Colonic mucosa (tissue), 4 donors: ENCODE measurements around the gene NRP2. TPM values are rescaled to one million over a fixed set of nuclear protein-coding genes. Genes with fewer than 3 reads are reported as not detected.

ENCODE experiments used
- DNase-seq: peaks from one replicate; pipeline ENCODE4 v3.0.0-alpha.2; 2020
- H3K27ac ChIP-seq: fragments of 200-600 bp; one replicate; pipeline ENCODE4 v1.8.0; 2021
- H3K27me3 ChIP-seq: fragments of 200-600 bp; one replicate; pipeline ENCODE4 v1.8.0; 2021
- H3K36me3 ChIP-seq: fragments of 200-600 bp; one replicate; pipeline ENCODE4 v1.8.0; 2021
- H3K4me1 ChIP-seq: fragments of 200-600 bp; one replicate; pipeline ENCODE4 v1.8.0; 2021; ENCODE audit warnings: mild to moderate bottlenecking
- H3K4me3 ChIP-seq: fragments of 200-600 bp; one replicate; pipeline ENCODE4 v1.8.0; 2021
- H3K9ac ChIP-seq, 2 donors: one replicate each; pipeline ENCODE4 v1.7.0; 2013; ENCODE audit warnings: control low read depth in 2 of 2, low read depth in 2 of 2, low read length in 2 of 2
- H3K9me3 ChIP-seq: fragments of 200-600 bp; one replicate; pipeline ENCODE4 v1.8.0; 2021
- CTCF ChIP-seq: fragments of 200-600 bp; IDR thresholded peaks from one replicate; pipeline ENCODE4 v1.8.0; 2022; ENCODE audit warnings: antibody characterized with exemption, mild to moderate bottlenecking
- intact Hi-C: fragments of 100-400 bp; cut with DNase I; formaldehyde crosslinking; loops from one replicate; pipeline ENCODE4 v1.14.1; 2022
- total RNA-seq, 2 donors: library from RNA; stranded (reverse); fragmentation: NEBNext Ultra II Directional in 1 of 2; extraction: Animal tissue kit (Norgen Biotek cat#: 25700) in 1 of 2; gene quantifications; one replicate each; pipeline ENCODE4 v1.2.1, GENCODE V29; 2021
- donor health status: healthy.
- donor health status: DM: no; HTN: no; CAD: no.
- donor health status: DM: no; HTN: no; CAD: no.

Gene NRP2
- total RNA-seq, 2 donors from 2014 or later = 5.4 to 25.2 TPM

- Histone ChIP-seq H3K9ac (no peak overlapping the region), H3K36me3 (no peaks in the 10 kb centered on the region), H3K4me1 (no peaks in the 10 kb centered on the region), H3K27me3 (no peaks in the 10 kb centered on the region), H3K4me3 (no peak overlapping the region), H3K9me3 (no peaks in the 10 kb centered on the region), H3K27ac (no peak overlapping the region)
- intact Hi-C loops = no loop called here
- TF ChIP-seq CTCF = no peak
- no peak for DNase-seq
Measured at GRCh38 chr2:205656461-205656860, 25.8 kb upstream of the NRP2 start.

- Histone ChIP-seq H3K27me3 (no peaks in the 10 kb centered on the region), H3K27ac (no peak overlapping the region), H3K4me1 (no peaks in the 10 kb centered on the region), H3K9me3 (no peaks in the 10 kb centered on the region), H3K36me3 (no peaks in the 10 kb centered on the region), H3K9ac (no peak overlapping the region), H3K4me3 (no peak overlapping the region)
- DNase-seq = no peak
- TF ChIP-seq CTCF = no peak
- intact Hi-C loops = no loop called here
Measured at GRCh38 chr2:205656941-205657340, 25.4 kb upstream of the NRP2 start.

GRCh38 chr2:205657579-205657978 is 24.7 kb upstream of the NRP2 start:
- Histone ChIP-seq H3K27ac (no peak overlapping the region), H3K9ac (no peak overlapping the region), H3K27me3 (no peaks in the 10 kb centered on the region), H3K36me3 (no peaks in the 10 kb centered on the region), H3K9me3 (no peaks in the 10 kb centered on the region), H3K4me1 (no peaks in the 10 kb centered on the region), H3K4me3 (no peak overlapping the region)
- DNase-seq = no peak
- intact Hi-C loops = no loop called here
- TF ChIP-seq CTCF = no peak

GRCh38 chr2:205658068-205658467 is 24.2 kb upstream of the NRP2 start:
- DNase-seq = no peak
- Histone ChIP-seq H3K27ac (no peak overlapping the region), H3K9ac (no peak overlapping the region), H3K4me3 (no peak overlapping the region), H3K27me3 (no peaks in the 10 kb centered on the region), H3K36me3 (no peaks in the 10 kb centered on the region), H3K4me1 (no peaks in the 10 kb centered on the region), H3K9me3 (no peaks in the 10 kb centered on the region)
- intact Hi-C loops = no loop called here
- TF ChIP-seq CTCF = no peak

GRCh38 chr2:205658572-205658971 is 23.7 kb upstream of the NRP2 start:
- Histone ChIP-seq H3K4me3 (no peak overlapping the region), H3K9me3 (no peaks in the 10 kb centered on the region), H3K27ac (no peak overlapping the region), H3K4me1 (no peaks in the 10 kb centered on the region), H3K36me3 (no peaks in the 10 kb centered on the region), H3K9ac (no peak overlapping the region), H3K27me3 (no peaks in the 10 kb centered on the region)
- no peak for TF ChIP-seq CTCF
- no peak for DNase-seq
- intact Hi-C loops = no loop called here

- no peak for TF ChIP-seq CTCF
- Histone ChIP-seq H3K9me3 (no peaks in the 10 kb centered on the region), H3K27me3 (no peaks in the 10 kb centered on the region), H3K27ac (no peak overlapping the region), H3K4me1 (no peaks in the 10 kb centered on the region), H3K36me3 (no peaks in the 10 kb centered on the region), H3K4me3 (no peak overlapping the region), H3K9ac (no peak overlapping the region)
- DNase-seq = no peak
- intact Hi-C loops = no loop called here
Measured at GRCh38 chr2:205659922-205660321, 22.4 kb upstream of the NRP2 start.
